Activated T-cell treated with anti-CD3 and anti-CD28 coated beads, Interleukin-2, amount 50 U/mL, for 72 hours (primary cell): ENCODE data around the gene SPATA2L. TPM values are rescaled to one million over a fixed set of nuclear protein-coding genes. Genes with fewer than 3 reads are reported as not detected.
A peak's percentile ranks its signal among the peaks of the same experiment; 100 is the strongest.
"Not testable (repeated sequence)": the region's sequence is repeated elsewhere in the genome, so short reads cannot be mapped to it uniquely, and the experiment has no call there.

ENCODE experiments used
- ATAC-seq, 2 donors: fragments of 150-1000 bp; cut with Tn5 transposase; replicated peaks in 1 of 2; 2 replicates each; pipeline ENCODE4 v1.10.0; 2021; ENCODE audit warnings: moderate library complexity in 2 of 2, mild to moderate bottlenecking in 1 of 2
- DNase-seq, 2 donors: peaks; one replicate each; pipeline ENCODE4 v3.0.0; 2021 to 2022; ENCODE audit warnings: mixed read lengths in 1 of 2
- H3K27ac Mint-ChIP-seq: one replicate; pipeline ENCODE4 v1.8.0; 2022; ENCODE audit warnings: mild to moderate bottlenecking, moderate library complexity, mixed read lengths
- H3K27me3 Mint-ChIP-seq: one replicate; pipeline ENCODE4 v1.8.0; 2022; ENCODE audit warnings: low read depth, mixed read lengths
- H3K36me3 Mint-ChIP-seq, 2 donors: one replicate each; pipeline ENCODE4 v1.8.0; 2022; ENCODE audit warnings: mixed read lengths in 2 of 2, mild to moderate bottlenecking in 1 of 2; ENCODE audit not compliant: insufficient read depth in 2 of 2
- H3K4me1 Mint-ChIP-seq: one replicate; pipeline ENCODE4 v1.8.0; 2022; ENCODE audit warnings: low read depth, mixed read lengths
- H3K4me3 Mint-ChIP-seq, 2 donors: one replicate each; pipeline ENCODE4 v1.8.0; 2022; ENCODE audit warnings: mild to moderate bottlenecking in 2 of 2, mixed read lengths in 2 of 2, moderate library complexity in 2 of 2
- H3K9me3 Mint-ChIP-seq, 2 donors: one replicate each; pipeline ENCODE4 v1.8.0; 2022; ENCODE audit warnings: mixed read lengths in 2 of 2
- total RNA-seq, 2 donors: library from RNA; stranded (reverse); gene quantifications; one replicate each; pipeline ENCODE4 v1.2.3, GENCODE V29; 2022

Gene SPATA2L
- total RNA-seq, 2 donors from 2014 or later: 6.1 to 6.5 TPM

DNA sequence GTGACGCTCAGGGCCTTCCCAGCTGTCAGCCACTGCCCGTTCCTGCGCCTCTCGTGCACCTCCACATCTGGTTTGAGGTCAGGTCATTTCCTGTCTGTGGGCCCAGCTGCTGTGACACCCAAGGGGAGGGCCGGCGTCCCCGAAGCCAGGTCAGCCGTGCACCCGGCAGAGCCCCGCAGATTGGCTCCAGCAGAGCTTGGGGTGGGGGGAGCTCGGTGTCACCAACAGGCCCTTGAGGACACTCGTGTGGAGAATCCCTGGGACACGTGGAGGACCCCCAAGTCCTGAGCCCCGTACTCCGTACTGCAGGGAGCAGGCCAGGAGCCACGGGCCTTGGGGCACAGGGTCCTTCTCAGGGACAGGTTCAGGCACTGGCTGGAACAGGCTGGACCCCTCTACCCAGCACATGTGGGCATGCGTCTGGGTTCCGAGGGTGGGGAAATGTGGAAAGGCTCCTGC is 4.8 kb downstream of the SPATA2L start:
- Mint-ChIP-seq H3K36me3 (peaks cover 0 to 2% of the 10 kb centered on the region in 2 donors), H3K4me1 (peaks cover 14% of the 10 kb centered on the region), H3K27me3 (no peaks in the 10 kb centered on the region), H3K4me3 (no peak overlapping the region), H3K9me3 (no peaks in the 10 kb centered on the region), H3K27ac (no peak overlapping the region)
- ATAC-seq (no peak), DNase-seq (peak; percentile 42 to 44)

DNA sequence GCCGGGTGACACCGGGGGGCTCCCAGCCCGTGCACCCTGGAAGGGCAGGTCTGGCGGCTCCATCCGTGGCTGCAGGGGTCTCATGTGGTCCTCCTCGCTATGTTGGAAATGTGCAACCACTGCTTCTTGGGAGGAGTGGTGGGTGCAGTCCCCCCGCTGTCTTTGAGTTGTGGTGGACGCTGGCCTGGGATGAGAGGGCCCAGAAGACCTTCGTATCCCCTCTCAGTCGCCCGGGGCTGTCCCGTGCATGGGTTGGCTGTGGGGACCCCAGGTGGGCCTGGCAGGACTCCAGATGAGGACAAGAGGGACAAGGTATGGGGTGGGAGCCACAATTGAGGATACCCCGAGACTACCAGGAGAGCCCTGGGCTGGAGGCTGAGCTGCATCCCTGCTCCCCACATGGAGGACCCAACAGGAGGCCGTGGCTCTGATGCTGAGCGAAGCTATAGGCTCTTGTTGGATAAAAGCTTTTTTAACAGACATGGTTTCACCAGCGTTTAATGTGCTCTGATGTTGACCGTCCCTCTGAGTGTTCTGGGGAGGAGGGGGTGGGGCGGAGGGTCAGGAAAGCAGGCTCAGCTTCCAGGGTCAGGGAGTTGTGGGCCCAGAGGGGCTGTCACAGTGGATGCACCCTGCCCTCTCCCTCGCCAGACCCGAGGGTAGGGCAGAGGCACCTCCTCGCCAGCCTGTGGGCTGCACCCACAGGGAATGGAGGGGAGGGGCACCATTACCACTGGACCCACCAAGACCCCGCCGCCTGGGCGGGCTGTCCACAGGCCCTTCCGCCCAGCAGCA is 5.4 kb downstream of the SPATA2L start:
- Mint-ChIP-seq H3K4me3 (no peak overlapping the region), H3K27me3 (no peaks in the 10 kb centered on the region), H3K4me1 (peaks cover 14% of the 10 kb centered on the region), H3K9me3 (no peaks in the 10 kb centered on the region), H3K36me3 (peaks cover 0 to 2% of the 10 kb centered on the region in 2 donors), H3K27ac (no peak overlapping the region)
- no peak for DNase-seq
- no peak for ATAC-seq

DNA sequence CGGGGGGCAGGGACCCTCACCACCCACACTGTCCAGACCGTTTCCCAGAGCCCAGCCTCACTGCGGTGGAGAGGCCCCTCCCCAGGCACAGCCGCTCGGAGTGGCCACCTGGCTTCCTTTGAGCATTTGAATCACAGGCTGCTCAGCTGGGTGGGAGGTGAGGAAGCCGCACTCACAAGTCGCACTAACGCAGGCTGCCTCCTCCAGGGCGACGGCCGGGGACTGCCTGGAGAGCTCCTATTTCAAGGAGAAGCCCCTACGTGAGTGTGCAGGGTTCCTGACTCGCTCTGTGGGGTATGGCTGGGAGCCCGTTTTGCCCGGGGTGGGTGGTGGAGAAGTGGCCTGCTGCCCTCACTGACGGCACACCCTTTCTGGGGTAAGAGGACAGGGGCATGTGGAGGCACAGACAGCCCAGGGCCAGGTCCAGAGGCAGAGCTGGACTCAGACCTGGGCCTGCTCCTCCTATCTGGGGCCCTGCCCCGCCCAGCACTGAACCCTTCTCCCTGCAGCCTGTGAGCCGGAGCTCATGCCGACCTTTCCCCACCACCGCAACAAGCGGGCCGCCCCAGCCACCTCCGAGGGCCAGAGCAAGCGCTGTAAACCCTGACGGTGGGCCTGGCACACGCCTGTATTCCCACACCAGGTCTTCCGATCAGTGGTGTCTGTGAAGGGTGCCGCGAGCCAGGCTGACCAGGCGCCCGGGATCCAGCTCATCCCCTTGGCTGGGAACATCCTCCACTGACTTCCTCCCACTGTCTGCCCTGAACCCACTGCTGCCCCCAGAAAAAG is 6.2 kb downstream of the SPATA2L start:
- no peak for ATAC-seq
- peaks cover 0 to 4% of the 10 kb centered on the region in 2 donors for H3K36me3 Mint-ChIP-seq
- no peak overlapping the region for H3K4me3 Mint-ChIP-seq
- peaks cover 14% of the 10 kb centered on the region for H3K4me1 Mint-ChIP-seq
- no peak for DNase-seq
- H3K9me3 Mint-ChIP-seq: no peaks in the 10 kb centered on the region
- no peak overlapping the region for H3K27ac Mint-ChIP-seq
- no peaks in the 10 kb centered on the region for H3K27me3 Mint-ChIP-seq

DNA sequence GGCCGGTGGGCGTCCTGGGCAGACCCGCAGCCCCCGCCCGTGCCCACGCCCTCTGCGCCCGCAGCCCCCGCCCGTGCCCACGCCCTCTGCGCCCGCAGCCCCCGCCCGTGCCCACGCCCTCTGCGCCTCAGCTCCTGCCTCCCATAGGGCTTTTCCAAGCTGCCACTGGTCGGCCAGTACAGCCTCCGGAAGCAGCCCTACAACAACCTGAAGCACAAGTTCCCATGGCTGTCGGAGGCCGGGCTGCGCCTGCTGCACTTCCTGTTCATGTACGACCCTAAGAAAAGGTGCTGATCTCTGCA is 6.8 kb downstream of the SPATA2L start:
- H3K9me3 Mint-ChIP-seq, H3K27ac Mint-ChIP-seq, H3K36me3 Mint-ChIP-seq, ATAC-seq, H3K4me3 Mint-ChIP-seq, H3K27me3 Mint-ChIP-seq, DNase-seq: not testable (repeated sequence)
- H3K4me1 Mint-ChIP-seq: peaks cover 10% of the 10 kb centered on the region

DNA sequence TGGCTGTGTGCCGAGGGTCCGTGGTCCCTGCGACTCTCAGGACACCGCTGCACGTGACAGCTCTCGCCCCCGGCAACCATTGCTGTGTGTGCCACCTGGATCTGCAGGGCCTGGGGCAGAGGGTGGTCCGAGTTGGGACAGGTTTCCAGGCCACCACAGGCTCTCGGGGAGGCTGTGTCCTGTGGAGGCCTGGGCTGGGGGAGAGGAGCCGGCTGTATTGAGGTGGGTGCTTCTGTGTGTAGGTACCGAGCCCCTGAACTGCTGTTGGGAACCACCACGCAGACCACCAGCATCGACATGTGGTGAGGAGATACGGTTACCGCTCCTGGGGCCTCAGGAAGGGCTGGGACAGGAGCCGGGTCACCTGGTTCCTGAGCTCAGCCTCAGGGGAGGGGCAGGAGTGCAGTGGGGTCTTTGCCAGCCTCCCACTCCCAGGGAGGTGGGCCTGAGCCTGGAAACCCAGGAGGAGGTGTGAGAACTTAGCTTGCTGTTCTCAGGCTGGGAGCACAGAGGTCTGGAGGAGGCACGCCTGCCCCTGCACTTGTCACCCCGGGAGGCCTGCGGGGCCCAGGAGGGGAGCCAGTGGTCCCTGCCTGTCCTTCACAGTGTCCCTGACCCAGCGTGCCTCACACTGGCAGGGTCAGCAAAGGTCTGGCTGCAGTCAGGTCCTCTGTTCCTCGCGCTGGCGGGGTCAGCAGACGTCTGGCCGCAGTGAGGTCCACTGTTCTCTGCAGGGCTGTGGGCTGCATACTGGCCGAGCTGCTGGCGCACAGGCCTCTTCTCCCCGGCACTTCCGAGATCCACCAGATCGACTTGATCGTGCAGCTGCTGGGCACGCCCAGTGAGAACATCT is 7.3 kb downstream of the SPATA2L start:
- Mint-ChIP-seq H3K27me3 (no peaks in the 10 kb centered on the region), H3K27ac (no peak overlapping the region), H3K9me3 (no peaks in the 10 kb centered on the region), H3K4me3 (no peak overlapping the region), H3K36me3 (peaks cover 3 to 4% of the 10 kb centered on the region in 2 donors), H3K4me1 (peaks cover 10% of the 10 kb centered on the region)
- ATAC-seq: no peak
- DNase-seq: no peak

DNA sequence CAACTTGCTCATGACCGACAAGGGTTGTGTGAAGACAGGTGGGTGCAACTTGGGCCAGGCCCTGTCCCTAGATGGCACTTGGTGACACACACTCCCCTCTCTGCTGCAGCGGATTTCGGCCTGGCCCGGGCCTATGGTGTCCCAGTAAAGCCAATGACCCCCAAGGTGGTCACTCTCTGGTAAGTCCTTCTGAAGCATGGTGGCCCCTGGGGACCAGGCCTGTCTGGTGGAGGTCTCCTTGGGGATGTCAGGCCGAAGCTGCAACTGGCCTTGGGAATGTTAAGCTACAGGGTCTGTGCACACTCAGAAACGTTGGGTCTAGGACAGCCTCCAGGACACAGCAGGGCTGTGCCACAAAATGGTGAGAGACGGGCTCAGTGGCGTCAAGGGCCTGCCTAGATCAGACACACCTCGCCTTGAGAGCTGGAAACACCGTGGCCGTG is 8.2 kb downstream of the SPATA2L start:
- no peak for ATAC-seq
- no peaks in the 10 kb centered on the region for H3K9me3 Mint-ChIP-seq
- no peak overlapping the region for H3K4me3 Mint-ChIP-seq
- peaks cover 3 to 4% of the 10 kb centered on the region in 2 donors for H3K36me3 Mint-ChIP-seq
- no peaks in the 10 kb centered on the region for H3K27me3 Mint-ChIP-seq
- no peak for DNase-seq
- peaks cover 13% of the 10 kb centered on the region for H3K4me1 Mint-ChIP-seq
- H3K27ac Mint-ChIP-seq: no peak overlapping the region

DNA sequence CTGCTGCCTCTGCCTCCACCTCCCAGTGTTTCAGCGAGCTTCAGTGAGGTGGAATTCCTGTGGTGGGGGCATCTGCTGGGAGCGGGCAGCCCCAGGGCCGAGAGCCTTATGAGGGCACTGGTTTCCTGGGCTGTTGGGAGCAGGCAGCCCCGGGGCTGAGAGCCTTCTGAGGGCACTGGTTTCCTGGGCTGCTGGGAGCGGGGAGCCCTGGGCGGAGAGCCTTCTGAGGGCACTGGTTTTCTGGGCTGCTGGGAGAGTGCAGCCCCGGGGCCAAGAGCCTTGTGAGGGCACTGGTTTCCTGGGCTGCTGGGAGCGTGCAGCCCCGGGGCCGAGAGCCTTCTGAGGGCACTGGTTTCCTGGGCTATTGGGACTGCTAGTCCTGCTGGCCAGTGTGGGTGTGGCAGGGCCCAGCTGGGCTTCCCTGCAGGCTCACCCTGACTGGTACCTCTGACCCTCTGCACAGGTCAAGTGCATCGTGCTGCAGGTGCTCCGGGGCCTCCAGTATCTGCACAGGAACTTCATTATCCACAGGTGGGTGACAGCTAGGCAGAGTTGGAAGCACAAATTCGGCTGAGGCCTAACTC is 9.4 kb downstream of the SPATA2L start:
- Mint-ChIP-seq H3K4me3 (no peak overlapping the region), H3K36me3 (peaks cover 4% of the 10 kb centered on the region in 2 donors), H3K9me3 (no peaks in the 10 kb centered on the region), H3K27ac (no peak overlapping the region), H3K4me1 (peaks cover 25% of the 10 kb centered on the region), H3K27me3 (no peaks in the 10 kb centered on the region)
- ATAC-seq (no peak), DNase-seq (no peak)

DNA sequence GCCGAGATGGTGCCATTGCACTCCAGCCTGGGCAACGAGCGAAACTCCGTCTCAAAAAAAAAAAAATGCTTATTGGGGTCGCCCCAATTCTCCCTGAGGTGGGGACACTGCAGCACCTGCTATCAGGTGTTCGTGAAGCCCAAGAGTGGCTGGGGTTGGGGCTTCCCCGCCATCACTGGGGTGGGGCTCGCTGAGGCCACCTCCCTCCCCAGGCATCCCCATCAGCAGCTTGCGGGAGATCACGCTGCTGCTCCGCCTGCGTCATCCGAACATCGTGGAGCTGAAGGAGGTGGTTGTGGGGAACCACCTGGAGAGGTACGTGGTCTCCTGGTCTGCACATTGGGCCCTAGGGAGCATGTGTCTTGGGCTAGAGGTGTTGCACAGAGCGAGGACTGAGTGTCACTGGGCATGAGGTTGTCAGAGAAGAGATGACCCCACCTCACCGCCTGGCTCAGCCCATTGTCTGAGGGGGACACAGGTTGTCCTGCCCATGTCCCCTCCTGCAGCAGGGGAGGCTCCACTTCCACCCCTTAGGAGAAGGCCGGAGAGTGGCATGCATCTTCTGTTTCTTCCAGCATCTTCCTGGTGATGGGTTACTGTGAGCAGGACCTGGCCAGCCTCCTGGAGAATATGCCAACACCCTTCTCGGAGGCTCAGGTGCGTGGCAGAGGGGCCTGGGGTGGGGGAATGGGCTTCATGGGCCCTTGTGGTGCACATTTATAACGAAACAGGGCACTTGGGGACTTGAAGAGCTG is 10.1 kb downstream of the SPATA2L start:
- Mint-ChIP-seq H3K27me3 (no peaks in the 10 kb centered on the region), H3K4me3 (no peak overlapping the region), H3K27ac (no peak overlapping the region), H3K36me3 (peaks cover 4 to 5% of the 10 kb centered on the region in 2 donors), H3K9me3 (no peaks in the 10 kb centered on the region), H3K4me1 (peaks cover 22% of the 10 kb centered on the region)
- DNase-seq (no peak), ATAC-seq (no peak)

DNA sequence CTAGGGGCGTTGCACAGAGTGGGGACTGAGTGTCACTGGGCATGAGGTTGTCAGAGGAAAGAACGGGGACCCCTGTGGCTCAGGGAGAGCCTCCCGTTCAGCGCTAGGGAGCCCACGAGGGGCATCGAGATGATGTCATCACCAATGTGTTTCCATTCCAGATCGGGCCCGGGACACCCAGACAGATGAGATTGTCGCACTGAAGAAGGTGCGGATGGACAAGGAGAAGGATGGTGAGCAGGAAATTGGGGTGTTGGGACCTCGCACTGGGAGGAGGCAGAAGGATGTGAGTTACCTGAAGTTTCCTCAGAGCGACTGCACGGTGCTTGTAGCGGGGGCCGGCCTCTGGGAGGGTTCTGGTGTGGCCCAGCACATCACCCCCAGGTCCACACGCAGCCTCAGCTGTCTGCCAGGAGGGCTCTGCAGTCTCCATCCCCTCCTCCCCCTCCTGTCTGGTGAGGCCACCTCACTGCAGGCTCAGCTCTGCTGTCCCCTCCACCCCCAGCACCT is 11.1 kb downstream of the SPATA2L start:
- ATAC-seq (no peak), DNase-seq (no peak)
- Mint-ChIP-seq H3K36me3 (peaks cover 4 to 5% of the 10 kb centered on the region in 2 donors), H3K4me3 (no peak overlapping the region), H3K9me3 (no peaks in the 10 kb centered on the region), H3K4me1 (peaks cover 20% of the 10 kb centered on the region), H3K27ac (no peak overlapping the region), H3K27me3 (no peaks in the 10 kb centered on the region)

DNA sequence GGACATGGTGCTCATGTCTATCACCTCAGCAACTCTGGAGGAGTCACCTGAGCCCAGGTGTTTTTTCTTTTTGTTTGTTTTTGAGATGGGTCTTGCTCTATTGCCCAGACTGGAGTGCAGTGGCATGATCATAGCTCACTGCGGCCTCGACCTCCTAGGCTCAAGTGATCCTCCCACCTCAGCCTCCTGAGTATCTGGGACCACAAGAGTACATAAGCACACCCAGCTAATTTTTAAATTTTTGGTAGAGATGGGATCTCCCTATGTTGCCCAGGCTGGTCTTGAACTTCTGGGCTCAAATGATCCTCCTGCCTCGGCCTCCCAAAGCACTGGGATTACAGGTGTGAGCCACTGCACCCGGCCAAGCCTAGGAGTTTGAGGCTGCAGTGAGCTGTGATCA is 11.9 kb downstream of the SPATA2L start:
- H3K4me1 Mint-ChIP-seq: peaks cover 20% of the 10 kb centered on the region
- not testable (repeated sequence) for DNase-seq, H3K27ac Mint-ChIP-seq, H3K4me3 Mint-ChIP-seq, H3K36me3 Mint-ChIP-seq, H3K9me3 Mint-ChIP-seq, H3K27me3 Mint-ChIP-seq, ATAC-seq

DNA sequence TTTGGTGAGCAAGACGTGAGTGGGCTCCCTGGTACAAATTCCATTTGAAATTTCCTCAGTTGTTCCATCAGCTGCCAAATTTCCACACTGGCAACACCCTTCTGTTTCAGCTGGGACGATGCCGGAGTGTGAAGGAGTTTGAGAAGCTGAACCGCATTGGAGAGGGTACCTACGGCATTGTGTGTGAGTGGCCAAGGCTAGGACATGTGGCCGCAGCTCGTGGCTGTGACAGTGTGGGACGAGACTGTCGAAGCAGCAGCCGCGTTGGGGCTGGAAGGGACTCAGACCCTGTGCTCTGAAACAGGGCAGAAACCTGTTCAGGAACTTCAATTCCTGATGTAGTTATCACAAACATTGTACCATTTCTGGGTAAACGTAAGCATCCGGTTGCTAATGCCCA is 12.4 kb downstream of the SPATA2L start:
- Mint-ChIP-seq H3K4me1 (peaks cover 20% of the 10 kb centered on the region), H3K27ac (no peak overlapping the region), H3K36me3 (peaks cover 4 to 5% of the 10 kb centered on the region in 2 donors), H3K9me3 (no peaks in the 10 kb centered on the region), H3K4me3 (no peak overlapping the region), H3K27me3 (no peaks in the 10 kb centered on the region)
- DNase-seq (no peak), ATAC-seq (no peak)

DNA sequence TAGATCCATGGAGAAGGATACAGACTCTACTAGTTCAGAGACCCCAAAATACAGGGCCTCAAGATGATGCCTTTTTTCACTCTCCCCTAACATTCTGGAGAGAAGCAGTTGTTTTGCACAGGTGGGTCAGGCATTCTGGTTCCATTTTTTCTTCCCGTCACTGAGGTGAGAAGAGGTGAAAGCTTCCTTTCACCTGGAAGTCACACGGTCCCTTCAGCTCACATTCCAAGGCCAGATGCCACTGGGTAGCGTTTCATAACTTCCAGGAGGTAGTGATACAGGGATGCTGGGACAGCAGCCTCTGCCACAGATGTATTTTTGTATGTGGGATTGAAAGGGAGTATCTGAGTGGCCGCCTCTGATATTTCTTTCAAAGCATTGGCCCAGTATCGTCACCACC is 13.1 kb downstream of the SPATA2L start:
- Mint-ChIP-seq H3K4me1 (peaks cover 20% of the 10 kb centered on the region), H3K36me3 (peaks cover 3 to 5% of the 10 kb centered on the region in 2 donors), H3K9me3 (no peaks in the 10 kb centered on the region), H3K27me3 (no peaks in the 10 kb centered on the region), H3K27ac (no peak overlapping the region), H3K4me3 (peak overlapping the region in 1 of 2 donors; percentile 95)
- no peak for ATAC-seq
- no peak for DNase-seq
